Measurements from ENCODE around the gene KCNF1. TPM values are rescaled to one million over a fixed set of nuclear protein-coding genes. Genes with fewer than 3 reads are reported as not detected.
A peak's percentile ranks its signal among the peaks of the same experiment; 100 is the strongest.
"Not testable (repeated sequence)": the region's sequence is repeated elsewhere in the genome, so short reads cannot be mapped to it uniquely, and the experiment has no call there.

KCNF1 gene
- total and polyA plus RNA-seq, 9 donors, result 2.0 to 6.6 (median 5.5) TPM

GRCh38 chr2:10949835-10950234 is 38.1 kb downstream of the KCNF1 start:
- peaks cover 14% of the 10 kb centered on the region for H3K4me1 ChIP-seq (ENCODE audit: control insufficient read depth, insufficient read depth, low read length)
- WGBS (ENCODE audit: insufficient coverage), result 54% methylated on average over 1 of the region's 1 CpG
- no peaks in the 10 kb centered on the region for H3K36me3 ChIP-seq (ENCODE audit: control insufficient read depth, insufficient read depth, low read length)
- no peak overlapping the region for H3K27ac ChIP-seq (ENCODE audit: low read length)
- DNase-seq, result no peak
- no peak overlapping the region for H3K4me3 ChIP-seq (ENCODE audit: low read length)
- H3K27me3 ChIP-seq (ENCODE audit: control insufficient read depth, insufficient read depth, low read length), result peaks cover 4% of the 10 kb centered on the region
- H3K9me3 ChIP-seq (replicated peaks; ENCODE audit: control insufficient read depth, low read depth, low read length), result no peaks in the 10 kb centered on the region

- DNase-seq, result peak; percentile 44
- H3K9me3 ChIP-seq (replicated peaks; ENCODE audit: control insufficient read depth, low read depth, low read length), result no peaks in the 10 kb centered on the region
- WGBS (ENCODE audit: insufficient coverage), result 28% methylated on average over 7 of the region's 9 CpGs
- peaks cover 4% of the 10 kb centered on the region for H3K27me3 ChIP-seq (ENCODE audit: control insufficient read depth, insufficient read depth, low read length)
- H3K36me3 ChIP-seq (ENCODE audit: control insufficient read depth, insufficient read depth, low read length), result no peaks in the 10 kb centered on the region
- no peak overlapping the region for H3K27ac ChIP-seq (ENCODE audit: low read length)
- H3K4me3 ChIP-seq (ENCODE audit: low read length), result no peak overlapping the region
- peaks cover 12% of the 10 kb centered on the region for H3K4me1 ChIP-seq (ENCODE audit: control insufficient read depth, insufficient read depth, low read length)
These were observed 40.1 kb downstream of the KCNF1 start for GRCh38 chr2:10951558-10952414.

GRCh38 chr2:10954416-10954815 is 42.7 kb downstream of the KCNF1 start:
- 100% methylated on average over 1 of the region's 2 CpGs for WGBS (ENCODE audit: insufficient coverage)
- H3K36me3 ChIP-seq (ENCODE audit: control insufficient read depth, insufficient read depth, low read length), result no peaks in the 10 kb centered on the region
- no peak overlapping the region for H3K4me3 ChIP-seq (ENCODE audit: low read length)
- peaks cover 7% of the 10 kb centered on the region for H3K4me1 ChIP-seq (ENCODE audit: control insufficient read depth, insufficient read depth, low read length)
- DNase-seq, result no peak
- no peaks in the 10 kb centered on the region for H3K9me3 ChIP-seq (replicated peaks; ENCODE audit: control insufficient read depth, low read depth, low read length)
- no peak overlapping the region for H3K27ac ChIP-seq (ENCODE audit: low read length)
- H3K27me3 ChIP-seq (ENCODE audit: control insufficient read depth, insufficient read depth, low read length), result peaks cover 4% of the 10 kb centered on the region

GRCh38 chr2:10954856-10955818 is 43.4 kb downstream of the KCNF1 start:
- Histone ChIP-seq H3K36me3 (ENCODE audit: control insufficient read depth, insufficient read depth, low read length) (no peaks in the 10 kb centered on the region), H3K27ac (ENCODE audit: low read length) (no peak overlapping the region), H3K27me3 (ENCODE audit: control insufficient read depth, insufficient read depth, low read length) (peaks cover 4% of the 10 kb centered on the region), H3K4me1 (ENCODE audit: control insufficient read depth, insufficient read depth, low read length) (peaks cover 7% of the 10 kb centered on the region), H3K9me3 (replicated peaks; ENCODE audit: control insufficient read depth, low read depth, low read length) (no peaks in the 10 kb centered on the region), H3K4me3 (ENCODE audit: low read length) (no peak overlapping the region)
- WGBS (ENCODE audit: insufficient coverage), result 71% methylated on average over 10 of the region's 12 CpGs
- DNase-seq, result no peak

- Histone ChIP-seq H3K27ac (ENCODE audit: low read length) (no peak overlapping the region), H3K4me3 (ENCODE audit: low read length) (no peak overlapping the region), H3K36me3 (ENCODE audit: control insufficient read depth, insufficient read depth, low read length) (no peaks in the 10 kb centered on the region), H3K4me1 (ENCODE audit: control insufficient read depth, insufficient read depth, low read length) (peaks cover 7% of the 10 kb centered on the region), H3K27me3 (ENCODE audit: control insufficient read depth, insufficient read depth, low read length) (peaks cover 4% of the 10 kb centered on the region), H3K9me3 (replicated peaks; ENCODE audit: control insufficient read depth, low read depth, low read length) (no peaks in the 10 kb centered on the region)
- DNase-seq, result no peak
- 92% methylated on average over 13 of the region's 16 CpGs for WGBS (ENCODE audit: insufficient coverage)
These were observed 44.5 kb downstream of the KCNF1 start for GRCh38 chr2:10956006-10956790.

GRCh38 chr2:10957391-10957790 is 45.7 kb downstream of the KCNF1 start:
- Histone ChIP-seq H3K4me1 (ENCODE audit: control insufficient read depth, insufficient read depth, low read length) (no peaks in the 10 kb centered on the region), H3K27me3 (ENCODE audit: control insufficient read depth, insufficient read depth, low read length) (no peaks in the 10 kb centered on the region), H3K9me3 (replicated peaks; ENCODE audit: control insufficient read depth, low read depth, low read length) (no peaks in the 10 kb centered on the region), H3K36me3 (ENCODE audit: control insufficient read depth, insufficient read depth, low read length) (no peaks in the 10 kb centered on the region), H3K4me3 (ENCODE audit: low read length) (no peak overlapping the region), H3K27ac (ENCODE audit: low read length) (no peak overlapping the region)
- WGBS (ENCODE audit: insufficient coverage), result 14% methylated on average over 2 of the region's 3 CpGs
- DNase-seq, result no peak

- H3K4me3 ChIP-seq (ENCODE audit: low read length); H3K36me3 ChIP-seq (ENCODE audit: control insufficient read depth, insufficient read depth, low read length); H3K4me1 ChIP-seq (ENCODE audit: control insufficient read depth, insufficient read depth, low read length); DNase-seq; H3K27ac ChIP-seq (ENCODE audit: low read length); H3K9me3 ChIP-seq (replicated peaks; ENCODE audit: control insufficient read depth, low read depth, low read length); H3K27me3 ChIP-seq (ENCODE audit: control insufficient read depth, insufficient read depth, low read length): not testable (repeated sequence)
- WGBS (ENCODE audit: insufficient coverage), result 68% methylated on average over 2 of the region's 3 CpGs
These were observed 46.7 kb downstream of the KCNF1 start for GRCh38 chr2:10958452-10958851.

GRCh38 chr2:10960606-10961489 is 49.1 kb downstream of the KCNF1 start:
- no peak overlapping the region for H3K27ac ChIP-seq (ENCODE audit: low read length)
- H3K4me1 ChIP-seq (ENCODE audit: control insufficient read depth, insufficient read depth, low read length), result peaks cover 4% of the 10 kb centered on the region
- 79% methylated on average over 41 of the region's 58 CpGs for WGBS (ENCODE audit: insufficient coverage)
- H3K9me3 ChIP-seq (replicated peaks; ENCODE audit: control insufficient read depth, low read depth, low read length), result no peaks in the 10 kb centered on the region
- H3K4me3 ChIP-seq (ENCODE audit: low read length), result no peak overlapping the region
- peaks cover 3% of the 10 kb centered on the region for H3K27me3 ChIP-seq (ENCODE audit: control insufficient read depth, insufficient read depth, low read length)
- no peak for DNase-seq
- H3K36me3 ChIP-seq (ENCODE audit: control insufficient read depth, insufficient read depth, low read length), result no peaks in the 10 kb centered on the region

GRCh38 chr2:10961490-10961875 is 49.7 kb downstream of the KCNF1 start:
- no peak for DNase-seq
- no peak overlapping the region for H3K27ac ChIP-seq (ENCODE audit: low read length)
- peaks cover 3% of the 10 kb centered on the region for H3K27me3 ChIP-seq (ENCODE audit: control insufficient read depth, insufficient read depth, low read length)
- no peaks in the 10 kb centered on the region for H3K9me3 ChIP-seq (replicated peaks; ENCODE audit: control insufficient read depth, low read depth, low read length)
- peaks cover 4% of the 10 kb centered on the region for H3K4me1 ChIP-seq (ENCODE audit: control insufficient read depth, insufficient read depth, low read length)
- no peaks in the 10 kb centered on the region for H3K36me3 ChIP-seq (ENCODE audit: control insufficient read depth, insufficient read depth, low read length)
- H3K4me3 ChIP-seq (ENCODE audit: low read length), result no peak overlapping the region
- WGBS (ENCODE audit: insufficient coverage), result 73% methylated on average over 13 of the region's 13 CpGs

Measured in muscle of leg (tissue), 11 donors.